HepG2 (cell line): ENCODE data around the gene INPP5E. TPM values are rescaled to one million over a fixed set of nuclear protein-coding genes. Genes with fewer than 3 reads are reported as not detected.
A peak's percentile ranks its signal among the peaks of the same experiment; 100 is the strongest.

Experiments
- ARHGAP35 ChIP-seq: sonication (generic); formaldehyde crosslinking; IDR thresholded peaks from 2 replicates; pipeline ENCODE4 v1.9.0; 2022; ENCODE audit warnings: mild to moderate bottlenecking, inconsistent platforms, moderate library complexity, missing genetic modification reagents, borderline replicate concordance
- HDAC1 ChIP-seq: sonication (generic); formaldehyde crosslinking; IDR thresholded peaks from 2 replicates; pipeline ENCODE4 v1.5.1; 2020; ENCODE audit warnings: mild to moderate bottlenecking, missing genetic modification reagents
- HNRNPUL1 ChIP-seq: fragments of 200-400 bp; formaldehyde crosslinking; IDR thresholded peaks from 2 replicates; pipeline ENCODE4 v1.6.1; 2017; ENCODE audit warnings: low read depth, mild to moderate bottlenecking, low read length, moderate library complexity
- KAT8 ChIP-seq: IDR thresholded peaks from 2 replicates; pipeline ENCODE4 v1.6.1; 2016; ENCODE audit warnings: missing genetic modification reagents, missing compliant biosample characterization
- SNAPC5 ChIP-seq: sonication (generic); formaldehyde crosslinking; IDR thresholded peaks from 2 replicates; pipeline ENCODE4 v1.8.1; 2023; ENCODE audit warnings: mild to moderate bottlenecking, missing genetic modification reagents, borderline replicate concordance
- TAF15 ChIP-seq: fragments of 200-400 bp; formaldehyde crosslinking; IDR thresholded peaks from one replicate; pipeline ENCODE4 v1.6.1; 2018; ENCODE audit warnings: mild to moderate bottlenecking, low read depth, low read length; ENCODE audit not compliant: poor library complexity, severe bottlenecking
- TFDP1 ChIP-seq: IDR thresholded peaks from 2 replicates; pipeline ENCODE4 v1.6.1; 2016; ENCODE audit warnings: missing compliant biosample characterization, missing genetic modification reagents, borderline replicate concordance
- TP53 ChIP-seq: sonication (generic); formaldehyde crosslinking; conservative IDR thresholded peaks from 2 replicates; pipeline ENCODE4 v1.4.0; 2020; ENCODE audit warnings: missing genetic modification reagents
- U2AF1 ChIP-seq: fragments of 200-400 bp; formaldehyde crosslinking; optimal IDR thresholded peaks from 2 replicates; pipeline ENCODE3; 2017; ENCODE audit warnings: mild to moderate bottlenecking, low read depth, low read length
- ZBED4 ChIP-seq: sonication (generic); formaldehyde crosslinking; IDR thresholded peaks from 2 replicates; pipeline ENCODE4 v1.4.0; 2020; ENCODE audit warnings: missing genetic modification reagents, borderline replicate concordance
- ZIK1 ChIP-seq: sonication (generic); formaldehyde crosslinking; IDR thresholded peaks from 2 replicates; pipeline ENCODE4 v1.5.0; 2020; ENCODE audit warnings: mild to moderate bottlenecking, low read depth, missing genetic modification reagents, borderline replicate concordance
- ZNF343 ChIP-seq: sonication (generic); formaldehyde crosslinking; IDR thresholded peaks from 2 replicates; pipeline ENCODE4 v1.4.0; 2020; ENCODE audit warnings: mild to moderate bottlenecking, missing genetic modification reagents
- ZNF382 ChIP-seq: sonication (generic); formaldehyde crosslinking; IDR thresholded peaks from 2 replicates; pipeline ENCODE4 v1.5.0; 2020; ENCODE audit warnings: missing genetic modification reagents, mild to moderate bottlenecking, borderline replicate concordance
- ZNF547 ChIP-seq: sonication (generic); formaldehyde crosslinking; IDR thresholded peaks from 2 replicates; pipeline ENCODE4 v1.5.1; 2020; ENCODE audit warnings: mild to moderate bottlenecking, missing genetic modification reagents
- ZNF879 ChIP-seq: sonication (generic); formaldehyde crosslinking; IDR thresholded peaks from 2 replicates; pipeline ENCODE4 v1.8.1; 2023; ENCODE audit warnings: missing genetic modification reagents
- ZSCAN20 ChIP-seq: sonication (generic); formaldehyde crosslinking; IDR thresholded peaks from 2 replicates; pipeline ENCODE4 v1.4.0; 2020; ENCODE audit warnings: missing genetic modification reagents, mild to moderate bottlenecking, borderline replicate concordance
- polyA plus RNA-seq, 8 experiments: library from polyadenylated mRNA; depleted of rRNA in 3 of 8; stranded (reverse) in 7 of 8; unstranded in 1 of 8; fragments of >200 nt; fragmentation: Illumina TruSeq in 4 of 8; extraction: Trizol in 4 of 8; gene quantifications; 2 replicates each; pipeline versions ENCODE4 v1.2.1 to v1.2.3, GENCODE V29; 2011 to 2016; ENCODE audit warnings: low read depth in 4 of 8, missing spikeins in 1 of 8, mixed read lengths in 1 of 8; ENCODE audit not compliant: insufficient read depth in 1 of 8
- total RNA-seq, 5 experiments: library from RNA; depleted of rRNA; stranded (reverse); fragments of >200 nt; fragmentation: Illumina TruSeq; extraction: Trizol; gene quantifications; 2 replicates each; pipeline ENCODE4 v1.2.3, GENCODE V29; 2016; ENCODE audit warnings: low read depth in 1 of 5
- TF ChIP-seq, protein P1 (sequence below): IDR thresholded peaks from 2 replicates; pipeline ENCODE4 v1.6.1; 2016; ENCODE audit warnings: missing genetic modification reagents, missing compliant biosample characterization
- TF ChIP-seq, protein P2 (sequence below): sonication (generic); formaldehyde crosslinking; IDR thresholded peaks from 2 replicates; pipeline ENCODE4 v1.5.0; 2020; ENCODE audit warnings: missing genetic modification reagents

INPP5E gene
- total and polyA plus RNA-seq, 2 of the 13 experiments (the other 11 are each of a cell fraction or from before 2014, with no cell fraction given): 5.5 TPM

GRCh38 chr9:136400038-136400834 lies 39.4 kb downstream of the INPP5E start, which contains the start of gene SNAPC4 (continued):
- TF ChIP-seq ZBED4 (CRISPR knock-in tag) (0 out of 2 replicates have a peak, but pooled peaks have one; percentile 28), ZNF382 (CRISPR knock-in tag) (no peak), ZSCAN20 (peak; percentile 46; the same call in 1 of the 2 replicates), HNRNPUL1 (no peak), ZNF547 (CRISPR knock-in tag) (0 out of 2 replicates have a peak, but pooled peaks have one; percentile 58), TAF15 (peak; percentile 77), TP53 (CRISPR knock-in tag) (no peak), ARHGAP35 (no peak), KAT8 (peak; percentile 83), ZNF879 (CRISPR knock-in tag) (no peak), TFDP1 (CRISPR knock-in tag) (peak; percentile 78), ZIK1 (CRISPR knock-in tag) (peak; percentile 68; the same call in 1 of the 2 replicates), U2AF1 (no peak), HDAC1 (peak; percentile 93), ZNF343 (CRISPR knock-in tag) (peak; percentile 28; the same call in 1 of the 2 replicates), SNAPC5 (CRISPR knock-in tag) (0 out of 2 replicates have a peak, but pooled peaks have one; percentile 74)
- TF ChIP-seq, protein P1, sequence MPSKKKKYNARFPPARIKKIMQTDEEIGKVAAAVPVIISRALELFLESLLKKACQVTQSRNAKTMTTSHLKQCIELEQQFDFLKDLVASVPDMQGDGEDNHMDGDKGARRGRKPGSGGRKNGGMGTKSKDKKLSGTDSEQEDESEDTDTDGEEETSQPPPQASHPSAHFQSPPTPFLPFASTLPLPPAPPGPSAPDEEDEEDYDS (CRISPR knock-in tag): peak; percentile 56; the same call in 1 of the 2 replicates
- TF ChIP-seq, protein P2, sequence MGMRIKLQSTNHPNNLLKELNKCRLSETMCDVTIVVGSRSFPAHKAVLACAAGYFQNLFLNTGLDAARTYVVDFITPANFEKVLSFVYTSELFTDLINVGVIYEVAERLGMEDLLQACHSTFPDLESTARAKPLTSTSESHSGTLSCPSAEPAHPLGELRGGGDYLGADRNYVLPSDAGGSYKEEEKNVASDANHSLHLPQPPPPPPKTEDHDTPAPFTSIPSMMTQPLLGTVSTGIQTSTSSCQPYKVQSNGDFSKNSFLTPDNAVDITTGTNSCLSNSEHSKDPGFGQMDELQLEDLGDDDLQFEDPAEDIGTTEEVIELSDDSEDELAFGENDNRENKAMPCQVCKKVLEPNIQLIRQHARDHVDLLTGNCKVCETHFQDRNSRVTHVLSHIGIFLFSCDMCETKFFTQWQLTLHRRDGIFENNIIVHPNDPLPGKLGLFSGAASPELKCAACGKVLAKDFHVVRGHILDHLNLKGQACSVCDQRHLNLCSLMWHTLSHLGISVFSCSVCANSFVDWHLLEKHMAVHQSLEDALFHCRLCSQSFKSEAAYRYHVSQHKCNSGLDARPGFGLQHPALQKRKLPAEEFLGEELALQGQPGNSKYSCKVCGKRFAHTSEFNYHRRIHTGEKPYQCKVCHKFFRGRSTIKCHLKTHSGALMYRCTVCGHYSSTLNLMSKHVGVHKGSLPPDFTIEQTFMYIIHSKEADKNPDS: 0 out of 2 replicates have a peak, but pooled peaks have one; percentile 52
